ENCODE data around the gene ARID4B. TPM values are rescaled to one million over a fixed set of nuclear protein-coding genes. Genes with fewer than 3 reads are reported as not detected.
A peak's percentile ranks its signal among the peaks of the same experiment; 100 is the strongest.

ARID4B gene
- total and polyA plus RNA-seq, 2 of the 13 experiments (the other 11 are each of a cell fraction or from before 2014, with no cell fraction given): 9.7 to 24.6 TPM

DNA sequence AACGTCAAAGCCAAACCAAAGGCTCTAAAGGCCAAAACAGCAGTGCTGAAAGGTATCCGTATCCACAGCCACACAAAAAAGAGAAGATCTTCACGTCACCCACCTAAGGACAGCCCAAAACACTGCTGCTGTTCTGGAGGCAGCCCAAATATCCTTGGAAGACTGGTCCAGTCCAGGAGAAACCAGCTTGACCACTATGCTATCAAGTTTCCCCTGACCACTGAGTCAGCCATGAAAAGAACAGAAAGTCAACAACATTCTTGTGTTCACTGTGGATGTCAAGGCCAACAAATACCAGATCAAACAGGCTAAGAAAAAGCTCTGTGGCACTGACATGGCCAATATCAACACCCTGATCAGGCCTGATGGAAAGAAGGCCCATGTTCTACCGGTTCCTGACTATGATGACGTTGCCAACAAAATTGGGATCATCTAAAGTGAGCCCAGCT, 32.1 kb downstream of the ARID4B start (continued):
- TF ChIP-seq, protein P1, sequence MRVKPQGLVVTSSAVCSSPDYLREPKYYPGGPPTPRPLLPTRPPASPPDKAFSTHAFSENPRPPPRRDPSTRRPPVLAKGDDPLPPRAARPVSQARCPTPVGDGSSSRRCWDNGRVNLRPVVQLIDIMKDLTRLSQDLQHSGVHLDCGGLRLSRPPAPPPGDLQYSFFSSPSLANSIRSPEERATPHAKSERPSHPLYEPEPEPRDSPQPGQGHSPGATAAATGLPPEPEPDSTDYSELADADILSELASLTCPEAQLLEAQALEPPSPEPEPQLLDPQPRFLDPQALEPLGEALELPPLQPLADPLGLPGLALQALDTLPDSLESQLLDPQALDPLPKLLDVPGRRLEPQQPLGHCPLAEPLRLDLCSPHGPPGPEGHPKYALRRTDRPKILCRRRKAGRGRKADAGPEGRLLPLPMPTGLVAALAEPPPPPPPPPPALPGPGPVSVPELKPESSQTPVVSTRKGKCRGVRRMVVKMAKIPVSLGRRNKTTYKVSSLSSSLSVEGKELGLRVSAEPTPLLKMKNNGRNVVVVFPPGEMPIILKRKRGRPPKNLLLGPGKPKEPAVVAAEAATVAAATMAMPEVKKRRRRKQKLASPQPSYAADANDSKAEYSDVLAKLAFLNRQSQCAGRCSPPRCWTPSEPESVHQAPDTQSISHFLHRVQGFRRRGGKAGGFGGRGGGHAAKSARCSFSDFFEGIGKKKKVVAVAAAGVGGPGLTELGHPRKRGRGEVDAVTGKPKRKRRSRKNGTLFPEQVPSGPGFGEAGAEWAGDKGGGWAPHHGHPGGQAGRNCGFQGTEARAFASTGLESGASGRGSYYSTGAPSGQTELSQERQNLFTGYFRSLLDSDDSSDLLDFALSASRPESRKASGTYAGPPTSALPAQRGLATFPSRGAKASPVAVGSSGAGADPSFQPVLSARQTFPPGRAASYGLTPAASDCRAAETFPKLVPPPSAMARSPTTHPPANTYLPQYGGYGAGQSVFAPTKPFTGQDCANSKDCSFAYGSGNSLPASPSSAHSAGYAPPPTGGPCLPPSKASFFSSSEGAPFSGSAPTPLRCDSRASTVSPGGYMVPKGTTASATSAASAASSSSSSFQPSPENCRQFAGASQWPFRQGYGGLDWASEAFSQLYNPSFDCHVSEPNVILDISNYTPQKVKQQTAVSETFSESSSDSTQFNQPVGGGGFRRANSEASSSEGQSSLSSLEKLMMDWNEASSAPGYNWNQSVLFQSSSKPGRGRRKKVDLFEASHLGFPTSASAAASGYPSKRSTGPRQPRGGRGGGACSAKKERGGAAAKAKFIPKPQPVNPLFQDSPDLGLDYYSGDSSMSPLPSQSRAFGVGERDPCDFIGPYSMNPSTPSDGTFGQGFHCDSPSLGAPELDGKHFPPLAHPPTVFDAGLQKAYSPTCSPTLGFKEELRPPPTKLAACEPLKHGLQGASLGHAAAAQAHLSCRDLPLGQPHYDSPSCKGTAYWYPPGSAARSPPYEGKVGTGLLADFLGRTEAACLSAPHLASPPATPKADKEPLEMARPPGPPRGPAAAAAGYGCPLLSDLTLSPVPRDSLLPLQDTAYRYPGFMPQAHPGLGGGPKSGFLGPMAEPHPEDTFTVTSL (CRISPR knock-in tag; IDR thresholded peaks at IDR 0.05; ENCODE audit: borderline replicate concordance): peak; percentile 97
- TF ChIP-seq, protein P2, sequence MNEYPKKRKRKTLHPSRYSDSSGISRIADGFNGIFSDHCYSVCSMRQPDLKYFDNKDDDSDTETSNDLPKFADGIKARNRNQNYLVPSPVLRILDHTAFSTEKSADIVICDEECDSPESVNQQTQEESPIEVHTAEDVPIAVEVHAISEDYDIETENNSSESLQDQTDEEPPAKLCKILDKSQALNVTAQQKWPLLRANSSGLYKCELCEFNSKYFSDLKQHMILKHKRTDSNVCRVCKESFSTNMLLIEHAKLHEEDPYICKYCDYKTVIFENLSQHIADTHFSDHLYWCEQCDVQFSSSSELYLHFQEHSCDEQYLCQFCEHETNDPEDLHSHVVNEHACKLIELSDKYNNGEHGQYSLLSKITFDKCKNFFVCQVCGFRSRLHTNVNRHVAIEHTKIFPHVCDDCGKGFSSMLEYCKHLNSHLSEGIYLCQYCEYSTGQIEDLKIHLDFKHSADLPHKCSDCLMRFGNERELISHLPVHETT (CRISPR knock-in tag; conservative IDR thresholded peaks at IDR 0.05): no peak
- TF ChIP-seq ZC3H4 (CRISPR knock-in tag; IDR thresholded peaks at IDR 0.05; ENCODE audit: borderline replicate concordance): no peak
- TF ChIP-seq RBFOX2 (IDR thresholded peaks at IDR 0.05; ENCODE audit: low read depth, low read length): no peak
- TF ChIP-seq NCOA1 (CRISPR knock-in tag; IDR thresholded peaks at IDR 0.05): no peak
- TF ChIP-seq ZNF564 (CRISPR knock-in tag; IDR thresholded peaks at IDR 0.05): no peak
- no peak for TF ChIP-seq ZNF234 (CRISPR knock-in tag; conservative IDR thresholded peaks at IDR 0.05)
- TF ChIP-seq RXRA (CRISPR knock-in tag; IDR thresholded peaks at IDR 0.05): peak; percentile 63; the same call in 1 of the 2 replicates
- TF ChIP-seq, protein P3, sequence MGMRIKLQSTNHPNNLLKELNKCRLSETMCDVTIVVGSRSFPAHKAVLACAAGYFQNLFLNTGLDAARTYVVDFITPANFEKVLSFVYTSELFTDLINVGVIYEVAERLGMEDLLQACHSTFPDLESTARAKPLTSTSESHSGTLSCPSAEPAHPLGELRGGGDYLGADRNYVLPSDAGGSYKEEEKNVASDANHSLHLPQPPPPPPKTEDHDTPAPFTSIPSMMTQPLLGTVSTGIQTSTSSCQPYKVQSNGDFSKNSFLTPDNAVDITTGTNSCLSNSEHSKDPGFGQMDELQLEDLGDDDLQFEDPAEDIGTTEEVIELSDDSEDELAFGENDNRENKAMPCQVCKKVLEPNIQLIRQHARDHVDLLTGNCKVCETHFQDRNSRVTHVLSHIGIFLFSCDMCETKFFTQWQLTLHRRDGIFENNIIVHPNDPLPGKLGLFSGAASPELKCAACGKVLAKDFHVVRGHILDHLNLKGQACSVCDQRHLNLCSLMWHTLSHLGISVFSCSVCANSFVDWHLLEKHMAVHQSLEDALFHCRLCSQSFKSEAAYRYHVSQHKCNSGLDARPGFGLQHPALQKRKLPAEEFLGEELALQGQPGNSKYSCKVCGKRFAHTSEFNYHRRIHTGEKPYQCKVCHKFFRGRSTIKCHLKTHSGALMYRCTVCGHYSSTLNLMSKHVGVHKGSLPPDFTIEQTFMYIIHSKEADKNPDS (CRISPR knock-in tag; IDR thresholded peaks at IDR 0.05): no peak
- no peak for TF ChIP-seq ATM (IDR thresholded peaks at IDR 0.05; ENCODE audit: borderline replicate concordance)
- TF ChIP-seq NRL (CRISPR knock-in tag; IDR thresholded peaks at IDR 0.05; ENCODE audit: borderline replicate concordance): no peak
- TF ChIP-seq ZFP62 (CRISPR knock-in tag; IDR thresholded peaks at IDR 0.05): no peak
- peak; percentile 48; the same call in 1 of the 2 replicates for TF ChIP-seq SOX13 (IDR thresholded peaks at IDR 0.05)
- peak in 1 of 2 experiments; percentile 89; a peak in 2 of 4 replicates for TF ChIP-seq SOX13 (CRISPR knock-in tag; conservative IDR thresholded peaks at IDR 0.05 in 1 of 2, IDR thresholded peaks at IDR 0.05 in 1 of 2)
- peak; percentile 64; the same call in 1 of the 2 replicates for TF ChIP-seq MBD4 (IDR thresholded peaks at IDR 0.05; ENCODE audit: borderline replicate concordance, low read length)
- no peak for TF ChIP-seq ZNF737 (CRISPR knock-in tag; IDR thresholded peaks at IDR 0.05; ENCODE audit: borderline replicate concordance)
- TF ChIP-seq ZNF660 (CRISPR knock-in tag; IDR thresholded peaks at IDR 0.05; ENCODE audit: borderline replicate concordance, low read depth): no peak
- no peak for TF ChIP-seq TOPORS (CRISPR knock-in tag; IDR thresholded peaks at IDR 0.05)
- no peak; the same call in 1 of the 2 replicates for TF ChIP-seq GABPB1 (CRISPR knock-in tag; IDR thresholded peaks at IDR 0.05)
- TF ChIP-seq SMAD3 (CRISPR knock-in tag; IDR thresholded peaks at IDR 0.05): peak; percentile 83; the same call in 1 of the 2 replicates
- peak; percentile 88 for TF ChIP-seq TBX2 (CRISPR knock-in tag; IDR thresholded peaks at IDR 0.05; ENCODE audit: borderline replicate concordance)
- TF ChIP-seq ZNF782 (CRISPR knock-in tag; IDR thresholded peaks at IDR 0.05; ENCODE audit: borderline replicate concordance): no peak
- no peak for TF ChIP-seq ZNF850 (CRISPR knock-in tag; conservative IDR thresholded peaks at IDR 0.05)

All from HepG2 (cell line).